Mammary epithelial cell (primary cell): ENCODE results near the gene CELSR1.

Experiments
- EZH2 ChIP-seq: IDR thresholded peaks from 2 replicates; pipeline ENCODE4 v1.6.1; 2012; ENCODE audit warnings: low read length, inconsistent platforms, borderline replicate concordance
- TF ChIP-seq, protein P1 (sequence below), 2 donors: IDR thresholded peaks in 1 of 2; conservative IDR thresholded peaks in 1 of 2; 2 replicates each; pipeline ENCODE4 v1.5.1; 2011 to 2012; ENCODE audit warnings: inconsistent platforms in 2 of 2, low read length in 2 of 2, mild to moderate bottlenecking in 2 of 2, control low read depth in 1 of 2, low read depth in 1 of 2; ENCODE audit not compliant: insufficient read depth in 1 of 2; ENCODE audit errors: extremely low read depth in 1 of 2

- TF ChIP-seq, protein P1, sequence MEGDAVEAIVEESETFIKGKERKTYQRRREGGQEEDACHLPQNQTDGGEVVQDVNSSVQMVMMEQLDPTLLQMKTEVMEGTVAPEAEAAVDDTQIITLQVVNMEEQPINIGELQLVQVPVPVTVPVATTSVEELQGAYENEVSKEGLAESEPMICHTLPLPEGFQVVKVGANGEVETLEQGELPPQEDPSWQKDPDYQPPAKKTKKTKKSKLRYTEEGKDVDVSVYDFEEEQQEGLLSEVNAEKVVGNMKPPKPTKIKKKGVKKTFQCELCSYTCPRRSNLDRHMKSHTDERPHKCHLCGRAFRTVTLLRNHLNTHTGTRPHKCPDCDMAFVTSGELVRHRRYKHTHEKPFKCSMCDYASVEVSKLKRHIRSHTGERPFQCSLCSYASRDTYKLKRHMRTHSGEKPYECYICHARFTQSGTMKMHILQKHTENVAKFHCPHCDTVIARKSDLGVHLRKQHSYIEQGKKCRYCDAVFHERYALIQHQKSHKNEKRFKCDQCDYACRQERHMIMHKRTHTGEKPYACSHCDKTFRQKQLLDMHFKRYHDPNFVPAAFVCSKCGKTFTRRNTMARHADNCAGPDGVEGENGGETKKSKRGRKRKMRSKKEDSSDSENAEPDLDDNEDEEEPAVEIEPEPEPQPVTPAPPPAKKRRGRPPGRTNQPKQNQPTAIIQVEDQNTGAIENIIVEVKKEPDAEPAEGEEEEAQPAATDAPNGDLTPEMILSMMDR (conservative IDR thresholded peaks at IDR 0.05 in 1 of 2, IDR thresholded peaks at IDR 0.05 in 1 of 2; ENCODE audit: extremely low read depth in 1 of 2, insufficient read depth in 1 of 2, low read depth in 1 of 2, low read length in 2 of 2): peak; percentile 68 to 90
- no peak for TF ChIP-seq EZH2
These were observed 181.9 kb downstream of the CELSR1 start for GRCh38 chr22:46355369-46355995.
